Stimulated activated CD4-positive, alpha-beta T cell treated with anti-CD3 and anti-CD28 coated beads, TNF-alpha, amount 100 ng/mL, for 4 hours (primary cell): ENCODE data around the gene OGFOD2.
"Not testable (repeated sequence)": the region's sequence is repeated elsewhere in the genome, so short reads cannot be mapped to it uniquely, and the experiment has no call there.

ENCODE experiments used
- DNase-seq, 3 experiments: peaks; one replicate each; pipeline ENCODE4 v3.0.0-alpha.2; 2020; ENCODE audit warnings: low read depth in 3 of 3

OGFOD2 gene

GRCh38 chr12:123003257-123003656, 28.2 kb downstream of the OGFOD2 start:
- DNase-seq: no peak

- DNase-seq: no peak
Measured at GRCh38 chr12:123004287-123004686, 29.2 kb downstream of the OGFOD2 start.

GRCh38 chr12:123005081-123005626, 30.1 kb downstream of the OGFOD2 start:
- no peak for DNase-seq

- DNase-seq: no peak
Measured at GRCh38 chr12:123006977-123007376, 31.9 kb downstream of the OGFOD2 start.

GRCh38 chr12:123010110-123010509, 35.1 kb downstream of the OGFOD2 start:
- no peak for DNase-seq

GRCh38 chr12:123010681-123011080, 35.6 kb downstream of the OGFOD2 start:
- no peak for DNase-seq

- no peak for DNase-seq
Measured at GRCh38 chr12:123011701-123012100, 36.7 kb downstream of the OGFOD2 start.

- no peak for DNase-seq
Measured at GRCh38 chr12:123013185-123014095, 38.4 kb downstream of the OGFOD2 start.

GRCh38 chr12:123014473-123014872, 39.4 kb downstream of the OGFOD2 start:
- not testable (repeated sequence) for DNase-seq

GRCh38 chr12:123017753-123018152, 42.7 kb downstream of the OGFOD2 start:
- DNase-seq: no peak

GRCh38 chr12:123019841-123020138, 44.7 kb downstream of the OGFOD2 start:
- no peak for DNase-seq

GRCh38 chr12:123021688-123022604, 46.9 kb downstream of the OGFOD2 start:
- no peak for DNase-seq

- no peak for DNase-seq
Measured at GRCh38 chr12:123022846-123023245, 47.8 kb downstream of the OGFOD2 start.

GRCh38 chr12:123024819-123025391, 49.9 kb downstream of the OGFOD2 start:
- no peak for DNase-seq

GRCh38 chr12:123026094-123026853, 51.2 kb downstream of the OGFOD2 start:
- no peak for DNase-seq

GRCh38 chr12:123027726-123028445, 52.8 kb downstream of the OGFOD2 start:
- no peak for DNase-seq

- no peak for DNase-seq
Measured at GRCh38 chr12:123028475-123028874, 53.4 kb downstream of the OGFOD2 start.

- DNase-seq: no peak
Measured at GRCh38 chr12:123029550-123029949, 54.5 kb downstream of the OGFOD2 start.
